NB4 (cell line): ENCODE measurements around the gene NOL9.

Experiments used
- DNase-seq: peaks from one replicate; pipeline ENCODE4 v3.0.0; 2010; ENCODE audit warnings: low read depth
- H3K4me3 ChIP-seq: one replicate; pipeline ENCODE4 v1.5.1; 2011; ENCODE audit warnings: mild to moderate bottlenecking, low read depth, low read length, moderate library complexity
- CTCF ChIP-seq: IDR thresholded peaks from one replicate; pipeline ENCODE4 v1.5.1; 2012; ENCODE audit warnings: low read depth, low read length
- MAX ChIP-seq: IDR thresholded peaks from 2 replicates; pipeline ENCODE4 v1.6.1; 2011; ENCODE audit warnings: low read depth, low read length
- MYC ChIP-seq: IDR thresholded peaks from 2 replicates; pipeline ENCODE4 v1.6.1; 2011; ENCODE audit warnings: low read depth, low read length
- POLR2A ChIP-seq: IDR thresholded peaks from 2 replicates; pipeline ENCODE4 v1.6.1; 2011; ENCODE audit warnings: mild to moderate bottlenecking; ENCODE audit not compliant: insufficient read length; ENCODE audit errors: extremely low read depth

NOL9 gene

DNA sequence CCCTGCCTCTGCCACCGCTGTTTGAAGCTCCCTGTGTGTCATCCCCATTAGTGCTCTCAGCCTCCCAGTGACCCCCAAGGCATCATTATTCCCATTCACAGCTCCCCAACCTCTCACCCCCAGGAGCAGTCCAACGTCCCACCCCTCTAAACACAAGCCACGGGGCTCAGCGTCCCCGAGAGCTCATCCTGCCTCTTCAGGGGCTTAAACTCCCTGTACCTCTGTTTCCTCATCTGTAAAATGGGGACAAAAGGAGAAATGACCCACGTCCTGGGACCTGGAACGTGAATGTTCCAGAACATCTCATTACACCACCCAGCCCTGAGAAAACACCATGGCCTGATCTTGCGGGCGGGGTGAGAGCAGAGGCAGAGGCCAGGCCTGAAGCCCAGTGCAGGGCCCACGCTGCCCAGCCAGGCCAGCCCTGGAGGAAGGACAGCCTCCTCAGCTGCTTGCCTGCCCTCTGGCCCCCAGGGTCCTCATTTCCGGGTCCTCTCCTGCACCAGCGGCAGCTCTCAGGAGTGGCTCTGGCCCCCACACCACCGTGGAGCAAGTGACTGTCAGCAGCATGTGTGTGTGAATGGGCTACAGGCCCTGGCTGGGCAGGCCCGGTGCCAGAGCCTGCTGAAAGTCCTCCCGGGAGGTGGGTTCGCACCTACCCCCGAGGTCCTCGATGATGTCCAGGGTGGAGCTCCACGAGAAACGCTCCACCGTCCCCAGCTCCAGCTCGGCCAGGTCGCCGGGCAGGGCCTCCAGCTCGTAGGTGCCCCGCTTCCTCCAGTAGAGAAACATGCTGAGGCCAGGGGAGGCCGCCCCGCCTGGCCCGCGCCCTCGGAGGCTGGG, 48.7 kb downstream of the NOL9 start:
- no peak overlapping the region for H3K4me3 ChIP-seq
- DNase-seq = no peak
- TF ChIP-seq MAX (no peak), CTCF (no peak), POLR2A (no peak), MYC (no peak)

- no peak for DNase-seq
- TF ChIP-seq POLR2A = no peak
- TF ChIP-seq MAX = no peak
- TF ChIP-seq MYC = no peak
- no peak for TF ChIP-seq CTCF
- H3K4me3 ChIP-seq = no peak overlapping the region
These were observed 49.4 kb downstream of the NOL9 start for GRCh38 chr1:6504887-6505286.

- TF ChIP-seq CTCF = no peak
- no peak for DNase-seq
- no peak overlapping the region for H3K4me3 ChIP-seq
These were observed 50.3 kb downstream of the NOL9 start for GRCh38 chr1:6503884-6504602.

GRCh38 chr1:6502000-6502891, 52.1 kb downstream of the NOL9 start:
- no peak overlapping the region for H3K4me3 ChIP-seq
- TF ChIP-seq MYC (no peak), MAX (peak; percentile 24; the same call in 1 of the 2 replicates)
- DNase-seq = peak; percentile 80

DNA sequence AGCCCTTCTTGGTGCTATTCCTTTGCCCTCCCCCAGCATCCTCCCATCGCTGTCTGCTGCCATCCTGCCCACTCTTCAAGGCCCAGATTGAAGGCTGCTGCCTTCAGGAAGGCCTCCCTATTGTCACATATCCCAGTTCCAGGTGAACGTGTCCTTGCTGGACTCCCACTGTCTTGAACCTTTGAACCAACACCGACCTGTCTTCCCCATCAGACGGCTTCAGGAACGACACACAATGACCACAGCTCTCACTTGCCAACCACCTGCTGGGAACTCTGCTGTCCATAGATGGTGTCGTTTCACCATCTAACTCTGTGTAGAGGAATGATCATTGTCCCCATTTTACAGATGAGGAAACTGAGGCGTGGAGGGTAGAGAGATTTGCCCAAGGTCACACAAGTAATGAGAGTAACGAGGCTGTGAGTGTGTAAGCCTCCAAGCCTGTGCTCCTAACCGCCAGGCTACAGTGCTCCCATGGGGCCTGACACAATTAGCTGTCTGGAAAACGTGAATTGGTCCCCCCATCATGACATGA, 53.0 kb downstream of the NOL9 start:
- DNase-seq = no peak
- no peak for TF ChIP-seq CTCF
- TF ChIP-seq MYC = no peak
- TF ChIP-seq POLR2A = no peak
- TF ChIP-seq MAX = no peak
- H3K4me3 ChIP-seq = no peak overlapping the region
